Neural progenitor cell (in vitro differentiated cells): ENCODE data around the gene CMPK2. TPM values are rescaled to one million over a fixed set of nuclear protein-coding genes. Genes with fewer than 3 reads are reported as not detected.
"Not testable (repeated sequence)": the region's sequence is repeated elsewhere in the genome, so short reads cannot be mapped to it uniquely, and the experiment has no call there.

Experiments
- DNase-seq: peaks from one replicate; pipeline ENCODE4 v3.0.0-alpha.2; 2016; ENCODE audit warnings: low spot score
- H2AFZ ChIP-seq: fragments of 200-600 bp; sonication (generic); replicated peaks from 2 replicates; pipeline ENCODE4 v1.6.1; 2016; ENCODE audit warnings: antibody characterized with exemption
- H3F3A ChIP-seq: fragments of 200-600 bp; sonication (generic); 2 replicates; pipeline ENCODE4 v1.6.1; 2016; ENCODE audit warnings: antibody characterized with exemption, low read depth
- H3K27ac ChIP-seq: fragments of 200-600 bp; sonication (generic); 2 replicates; pipeline ENCODE4 v1.5.1; 2016; ENCODE audit warnings: mild to moderate bottlenecking
- H3K27me3 ChIP-seq: fragments of 200-600 bp; sonication (generic); 2 replicates; pipeline ENCODE4 v1.6.1; 2016; ENCODE audit warnings: mild to moderate bottlenecking, moderate library complexity
- H3K36me3 ChIP-seq: fragments of 200-600 bp; sonication (generic); 2 replicates; pipeline ENCODE4 v1.5.1; 2016
- H3K4me1 ChIP-seq: fragments of 200-600 bp; sonication (generic); 2 replicates; pipeline ENCODE4 v1.6.1; 2016; ENCODE audit warnings: mixed run types
- H3K4me2 ChIP-seq: fragments of 200-600 bp; sonication (generic); 2 replicates; pipeline ENCODE4 v1.6.1; 2016
- H3K4me3 ChIP-seq: fragments of 200-600 bp; sonication (generic); 2 replicates; pipeline ENCODE4 v1.5.1; 2016
- H3K79me2 ChIP-seq: fragments of 200-600 bp; sonication (generic); 2 replicates; pipeline ENCODE4 v1.6.1; 2016; ENCODE audit warnings: low read depth
- H3K9ac ChIP-seq: fragments of 200-600 bp; sonication (generic); 2 replicates; pipeline ENCODE4 v1.6.1; 2016
- H3K9me3 ChIP-seq: fragments of 200-600 bp; sonication (generic); 2 replicates; pipeline ENCODE4 v1.5.1; 2016; ENCODE audit warnings: low read depth
- H4K20me1 ChIP-seq: fragments of 200-600 bp; sonication (generic); 2 replicates; pipeline ENCODE4 v1.6.1; 2016; ENCODE audit warnings: low read depth
- H3K27ac Mint-ChIP-seq: 3 replicates; pipeline ENCODE4 v1.8.0; 2021; ENCODE audit warnings: mixed read lengths
- H3K27me3 Mint-ChIP-seq: 2 replicates; pipeline ENCODE4 v1.8.0; 2022; ENCODE audit warnings: low read depth, mild to moderate bottlenecking, inconsistent platforms, moderate library complexity, mixed read lengths; ENCODE audit not compliant: insufficient read depth
- H3K36me3 Mint-ChIP-seq: 3 replicates; pipeline ENCODE4 v1.8.0; 2021; ENCODE audit warnings: mixed read lengths
- H3K4me1 Mint-ChIP-seq: 3 replicates; pipeline ENCODE4 v1.8.0; 2021; ENCODE audit warnings: mixed read lengths
- H3K4me3 Mint-ChIP-seq: 3 replicates; pipeline ENCODE4 v1.8.0; 2021; ENCODE audit warnings: mild to moderate bottlenecking, moderate library complexity, mixed read lengths
- H3K9me3 Mint-ChIP-seq: 3 replicates; pipeline ENCODE4 v1.8.0; 2020; ENCODE audit warnings: mixed read lengths
- EZH2 ChIP-seq: fragments of 200-600 bp; sonication (generic); IDR thresholded peaks from 2 replicates; pipeline ENCODE4 v1.6.1; 2017; ENCODE audit warnings: antibody characterized with exemption, mild to moderate bottlenecking, moderate library complexity
- EZH2phosphoT487 ChIP-seq: fragments of 200-600 bp; sonication (generic); IDR thresholded peaks from 2 replicates; pipeline ENCODE4 v1.6.1; 2017; ENCODE audit warnings: antibody characterized with exemption
- total RNA-seq: library from RNA; depleted of rRNA; stranded (reverse); fragments of >200 nt; gene quantifications from 2 replicates; pipeline ENCODE4 v1.2.3, GENCODE V29; 2015; ENCODE audit warnings: low replicate concordance
- TF ChIP-seq, protein P1 (sequence below): fragments of 200-600 bp; sonication (generic); IDR thresholded peaks from 2 replicates; pipeline ENCODE4 v1.5.1; 2017; ENCODE audit warnings: antibody characterized with exemption, mild to moderate bottlenecking

CMPK2 gene
- total RNA-seq, 1 donor from 2014 or later = not detected

DNA sequence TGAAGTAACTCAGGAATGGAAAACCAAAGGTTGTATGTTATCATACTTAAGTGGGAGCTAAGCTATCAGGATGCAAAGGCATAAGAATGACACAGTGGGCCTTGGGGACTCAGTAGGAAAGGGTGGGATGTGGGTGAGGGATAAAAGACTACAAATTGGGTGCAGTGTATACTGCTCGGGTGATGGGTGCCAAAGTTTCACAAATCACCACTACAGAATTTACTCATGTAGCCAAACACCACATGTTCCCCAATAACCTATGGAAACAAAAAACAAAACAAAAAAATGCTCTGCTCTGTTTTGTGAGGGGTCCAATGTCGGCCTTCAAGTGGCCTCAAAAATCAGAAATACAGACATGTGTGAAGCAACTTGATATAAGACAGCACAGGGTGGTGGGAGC, 42.6 kb upstream of the CMPK2 start:
- Histone ChIP-seq H3K4me2 (no peak overlapping the region), H3K9ac (no peak overlapping the region), H3K79me2 (no peaks in the 10 kb centered on the region), H4K20me1 (no peaks in the 10 kb centered on the region), H3K9me3 (no peaks in the 10 kb centered on the region), H2AFZ (no peak overlapping the region), H3K4me1 (no peaks in the 10 kb centered on the region), H3F3A (no peaks in the 10 kb centered on the region), H3K4me3 (no peak overlapping the region), H3K36me3 (no peaks in the 10 kb centered on the region), H3K27ac (no peak overlapping the region), H3K27me3 (peaks cover 4% of the 10 kb centered on the region)
- DNase-seq = no peak
- TF ChIP-seq EZH2phosphoT487 (no peak), EZH2 (no peak)
- TF ChIP-seq, protein P1, sequence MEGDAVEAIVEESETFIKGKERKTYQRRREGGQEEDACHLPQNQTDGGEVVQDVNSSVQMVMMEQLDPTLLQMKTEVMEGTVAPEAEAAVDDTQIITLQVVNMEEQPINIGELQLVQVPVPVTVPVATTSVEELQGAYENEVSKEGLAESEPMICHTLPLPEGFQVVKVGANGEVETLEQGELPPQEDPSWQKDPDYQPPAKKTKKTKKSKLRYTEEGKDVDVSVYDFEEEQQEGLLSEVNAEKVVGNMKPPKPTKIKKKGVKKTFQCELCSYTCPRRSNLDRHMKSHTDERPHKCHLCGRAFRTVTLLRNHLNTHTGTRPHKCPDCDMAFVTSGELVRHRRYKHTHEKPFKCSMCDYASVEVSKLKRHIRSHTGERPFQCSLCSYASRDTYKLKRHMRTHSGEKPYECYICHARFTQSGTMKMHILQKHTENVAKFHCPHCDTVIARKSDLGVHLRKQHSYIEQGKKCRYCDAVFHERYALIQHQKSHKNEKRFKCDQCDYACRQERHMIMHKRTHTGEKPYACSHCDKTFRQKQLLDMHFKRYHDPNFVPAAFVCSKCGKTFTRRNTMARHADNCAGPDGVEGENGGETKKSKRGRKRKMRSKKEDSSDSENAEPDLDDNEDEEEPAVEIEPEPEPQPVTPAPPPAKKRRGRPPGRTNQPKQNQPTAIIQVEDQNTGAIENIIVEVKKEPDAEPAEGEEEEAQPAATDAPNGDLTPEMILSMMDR = no peak
- Mint-ChIP-seq H3K4me3 (no peak overlapping the region), H3K4me1 (no peaks in the 10 kb centered on the region), H3K27ac (no peak overlapping the region), H3K27me3 (peaks cover 3% of the 10 kb centered on the region), H3K36me3 (peaks cover 2% of the 10 kb centered on the region), H3K9me3 (no peaks in the 10 kb centered on the region)

DNA sequence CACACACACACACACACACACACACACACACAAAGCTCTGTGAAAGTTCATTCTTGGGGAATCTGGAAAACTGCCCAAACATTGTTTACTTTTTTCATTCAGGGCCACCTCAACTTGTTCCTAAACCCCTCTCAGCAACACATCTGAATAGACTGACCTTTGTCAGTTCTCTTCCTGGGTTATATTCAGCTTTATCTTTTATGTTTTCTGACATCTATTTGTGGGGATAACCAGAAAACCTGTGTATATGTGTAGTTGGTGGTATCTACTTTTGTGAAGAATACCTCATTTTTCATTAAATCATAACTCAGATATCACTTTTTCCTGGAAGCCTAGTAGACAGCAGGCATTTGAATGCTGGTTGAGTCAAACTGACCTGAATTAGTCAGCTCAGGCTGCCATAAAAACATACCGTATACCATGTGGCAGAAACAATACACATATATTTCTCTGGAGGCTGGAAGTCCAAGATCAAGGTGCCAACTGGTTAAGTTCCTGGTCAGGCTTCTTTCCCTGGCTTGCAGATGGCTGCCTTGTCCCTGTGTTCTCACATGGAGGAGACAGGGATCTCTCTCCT, 40.5 kb upstream of the CMPK2 start:
- H4K20me1 ChIP-seq = no peaks in the 10 kb centered on the region
- H3K9me3 ChIP-seq = no peaks in the 10 kb centered on the region
- H3K4me2 ChIP-seq = no peak overlapping the region
- no peaks in the 10 kb centered on the region for H3K79me2 ChIP-seq
- H3K27ac ChIP-seq = no peak overlapping the region
- Mint-ChIP-seq H3K4me3 (no peak overlapping the region), H3K27me3 (peaks cover 3% of the 10 kb centered on the region), H3K4me1 (no peaks in the 10 kb centered on the region), H3K9me3 (peaks cover 17% of the 10 kb centered on the region), H3K36me3 (peaks cover 2% of the 10 kb centered on the region), H3K27ac (no peak overlapping the region)
- no peak overlapping the region for H3K9ac ChIP-seq
- H3K4me1 ChIP-seq = no peaks in the 10 kb centered on the region
- H3F3A ChIP-seq = no peaks in the 10 kb centered on the region
- H2AFZ ChIP-seq = no peak overlapping the region
- no peaks in the 10 kb centered on the region for H3K36me3 ChIP-seq
- TF ChIP-seq EZH2phosphoT487 (no peak), EZH2 (no peak)
- TF ChIP-seq, protein P1 = no peak
- no peak for DNase-seq
- no peak overlapping the region for H3K4me3 ChIP-seq
- H3K27me3 ChIP-seq = no peaks in the 10 kb centered on the region

DNA sequence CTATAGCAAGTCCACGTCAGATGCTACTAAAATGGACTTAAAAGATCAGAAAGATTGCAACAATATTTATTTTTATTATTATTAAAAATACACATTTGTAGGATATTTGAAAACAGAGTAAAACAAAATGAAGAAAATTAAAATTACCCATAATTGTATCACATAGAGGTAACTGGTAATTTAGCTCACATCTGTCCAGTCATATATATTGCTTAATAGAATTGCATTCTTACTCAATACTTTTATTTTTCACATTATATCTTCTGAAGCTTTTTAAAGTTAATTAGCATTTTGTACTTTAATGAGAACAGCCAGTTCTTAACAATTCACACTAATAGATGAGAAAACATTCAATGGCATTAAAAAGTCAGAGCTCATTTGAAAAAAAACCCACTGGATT, 40.0 kb upstream of the CMPK2 start:
- Histone ChIP-seq H3K4me3 (no peak overlapping the region), H2AFZ (no peak overlapping the region), H4K20me1 (no peaks in the 10 kb centered on the region), H3K27me3 (no peaks in the 10 kb centered on the region), H3K9me3 (no peaks in the 10 kb centered on the region), H3K4me1 (no peaks in the 10 kb centered on the region), H3K4me2 (no peak overlapping the region), H3K9ac (no peak overlapping the region), H3K79me2 (no peaks in the 10 kb centered on the region), H3K36me3 (no peaks in the 10 kb centered on the region), H3K27ac (no peak overlapping the region), H3F3A (no peaks in the 10 kb centered on the region)
- Mint-ChIP-seq H3K27me3 (no peaks in the 10 kb centered on the region), H3K9me3 (peaks cover 20% of the 10 kb centered on the region), H3K4me3 (no peak overlapping the region), H3K27ac (no peak overlapping the region), H3K36me3 (peaks cover 2% of the 10 kb centered on the region), H3K4me1 (no peaks in the 10 kb centered on the region)
- DNase-seq = no peak
- TF ChIP-seq, protein P1 = no peak
- TF ChIP-seq EZH2 = no peak
- TF ChIP-seq EZH2phosphoT487 = no peak

DNA sequence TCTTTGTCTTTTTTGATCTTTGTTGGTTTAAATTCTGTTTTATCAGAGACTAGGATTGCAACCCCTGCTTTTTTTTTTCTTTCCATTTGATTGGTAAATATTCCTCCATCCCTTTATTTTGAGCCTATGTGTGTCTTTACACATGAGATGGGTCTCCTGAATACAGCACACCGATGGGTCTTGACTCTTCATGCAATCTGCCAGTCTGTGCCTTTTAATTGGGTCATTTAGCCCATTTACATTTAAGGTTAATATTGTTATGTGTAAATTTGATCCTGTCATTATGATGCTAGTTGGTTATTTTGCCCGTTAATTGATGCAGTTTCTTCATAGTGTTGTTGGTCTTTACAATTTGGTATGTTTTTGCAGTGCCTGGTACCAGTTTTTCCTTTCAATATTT, 36.9 kb upstream of the CMPK2 start:
- not testable (repeated sequence) for H3K36me3 Mint-ChIP-seq, H3K27me3 Mint-ChIP-seq, H3K9ac ChIP-seq

More for the DNA sequence above, 36.9 kb upstream of the CMPK2 start:
- H3K4me1 Mint-ChIP-seq, H3K27ac ChIP-seq, H3K4me3 ChIP-seq, H3K4me2 ChIP-seq, H3K79me2 ChIP-seq, H3F3A ChIP-seq, H3K36me3 ChIP-seq, H3K4me1 ChIP-seq, H3K4me3 Mint-ChIP-seq, H3K27me3 ChIP-seq, H3K9me3 ChIP-seq, H2AFZ ChIP-seq, DNase-seq, H4K20me1 ChIP-seq, H3K27ac Mint-ChIP-seq: not testable (repeated sequence)
- peaks cover 33% of the 10 kb centered on the region for H3K9me3 Mint-ChIP-seq
